ENCODE data around the gene PAX3.

- TF ChIP-seq CTCF (conservative IDR thresholded peaks at IDR 0.05), result no peak
- no peak for TF ChIP-seq EZH2 (IDR thresholded peaks at IDR 0.05; ENCODE audit: low read depth)
Observed at GRCh38 chr2:222311319-222311977, 12.7 kb upstream of the PAX3 start.
